Central memory CD4-positive, alpha-beta T cell (primary cell): ENCODE data around the gene TMEM129.
A peak's percentile ranks its signal among the peaks of the same experiment; 100 is the strongest.

ENCODE experiments used
- DNase-seq: peaks from one replicate; pipeline ENCODE4 v3.0.0; 2022

The TMEM129 gene

GRCh38 chr4:1743551-1743950 lies 22.4 kb upstream of the TMEM129 start:
- DNase-seq: no peak

GRCh38 chr4:1741208-1741607 lies 20.1 kb upstream of the TMEM129 start:
- DNase-seq: no peak

- no peak for DNase-seq
These were observed 19.0 kb upstream of the TMEM129 start for GRCh38 chr4:1740021-1740545.

- no peak for DNase-seq
These were observed 18.2 kb upstream of the TMEM129 start for GRCh38 chr4:1739358-1739757.

GRCh38 chr4:1738410-1738809 lies 17.3 kb upstream of the TMEM129 start:
- DNase-seq: no peak

GRCh38 chr4:1737666-1738065 lies 16.5 kb upstream of the TMEM129 start:
- DNase-seq: no peak

GRCh38 chr4:1736812-1737211 lies 15.7 kb upstream of the TMEM129 start:
- no peak for DNase-seq

- DNase-seq: no peak
These were observed 14.1 kb upstream of the TMEM129 start for GRCh38 chr4:1735215-1735614.

- DNase-seq: no peak
These were observed 11.8 kb upstream of the TMEM129 start for GRCh38 chr4:1732911-1733310.

- no peak for DNase-seq
These were observed 10.1 kb upstream of the TMEM129 start for GRCh38 chr4:1731180-1731579.

GRCh38 chr4:1730532-1731135 lies 9.5 kb upstream of the TMEM129 start:
- no peak for DNase-seq

- no peak for DNase-seq
These were observed 7.2 kb upstream of the TMEM129 start for GRCh38 chr4:1728061-1728980.

- DNase-seq: no peak
These were observed 6.3 kb upstream of the TMEM129 start for GRCh38 chr4:1727117-1728031.

GRCh38 chr4:1726146-1726934 lies 5.2 kb upstream of the TMEM129 start:
- DNase-seq: peak; percentile 82

GRCh38 chr4:1725521-1725920 lies 4.4 kb upstream of the TMEM129 start:
- no peak for DNase-seq

GRCh38 chr4:1723131-1723801 lies 2.1 kb upstream of the TMEM129 start:
- peak; percentile 69 for DNase-seq

- DNase-seq: no peak
These were observed 1.5 kb upstream of the TMEM129 start for GRCh38 chr4:1722551-1723118.

- DNase-seq: no peak
These were observed 785 bp upstream of the TMEM129 start for GRCh38 chr4:1721666-1722550.

- peak; percentile 45 for DNase-seq
These were observed 750 bp downstream of the TMEM129 start for GRCh38 chr4:1720163-1720983.
